Endothelial cell of umbilical vein (primary cell): ENCODE data around the gene ENTPD6. TPM values are rescaled to one million over a fixed set of nuclear protein-coding genes. Genes with fewer than 3 reads are reported as not detected.
"Not testable (repeated sequence)": the region's sequence is repeated elsewhere in the genome, so short reads cannot be mapped to it uniquely, and the experiment has no call there.

Source experiments
- BruUV-seq: library from RNA; stranded (reverse); fragments of 400-500 nt; replicated peaks from 2 replicates; lab custom pipeline; 2021; lab: Mats Ljungman, UMichigan
- CTCF ChIA-PET: fragments of 300-600, 350-600 bp; sonication (Branson Sonifier 250); formaldehyde crosslinking; loops from one replicate; lab custom pipeline; 2021; ENCODE audit warnings: antibody characterized with exemption, inconsistent platforms; lab: Charles Lee
- POLR2A ChIA-PET: fragments of 300-600, 350-600 bp; sonication (Branson Sonifier 250); formaldehyde crosslinking; loops from one replicate; lab custom pipeline; 2021; ENCODE audit warnings: antibody characterized with exemption, inconsistent platforms; lab: Charles Lee
- DNase-seq: peaks from one replicate; pipeline ENCODE4 v3.0.0-alpha.2; 2011; ENCODE audit warnings: low read depth, low spot score
- FAIRE-seq: peaks from 2 replicates; lab custom pipeline; 2011; peaks lifted over from hg19 to GRCh38; lab: Jason Lieb, UNC
- H2AFZ ChIP-seq: 2 replicates; pipeline ENCODE4 v1.6.0; 2012; ENCODE audit warnings: low read depth, low read length, control low read depth, inconsistent platforms
- H3K27ac ChIP-seq: 2 replicates; pipeline ENCODE4 v1.5.1; 2011; ENCODE audit warnings: low read depth, mild to moderate bottlenecking, control low read depth, low read length, moderate library complexity; ENCODE audit not compliant: insufficient read depth
- H3K27me3 ChIP-seq, 2 experiments: 2 replicates each; pipeline versions ENCODE4 v1.6.0 to v1.6.1; 2011; ENCODE audit warnings: low read length in 2 of 2, mixed read lengths in 1 of 2; ENCODE audit not compliant: control insufficient read depth in 2 of 2, insufficient read depth in 2 of 2
- H3K36me3 ChIP-seq, 2 experiments: 2 replicates in 1 of 2; 3 replicates in 1 of 2; pipeline ENCODE4 v1.5.1; 2011; ENCODE audit warnings: low read length in 2 of 2, mild to moderate bottlenecking in 1 of 2, moderate library complexity in 1 of 2; ENCODE audit not compliant: control insufficient read depth in 2 of 2, insufficient read depth in 2 of 2; ENCODE audit errors: extremely low read depth in 1 of 2
- H3K4me1 ChIP-seq: 3 replicates; pipeline ENCODE4 v1.5.1; 2011; ENCODE audit warnings: mild to moderate bottlenecking, low read length; ENCODE audit not compliant: control insufficient read depth, insufficient read depth; ENCODE audit errors: extremely low read depth
- H3K4me2 ChIP-seq: 2 replicates; pipeline ENCODE4 v1.6.1; 2011; ENCODE audit warnings: low read length, control low read depth, mixed read lengths; ENCODE audit not compliant: insufficient read depth
- H3K4me3 ChIP-seq, 3 experiments: fragments of 200-600 bp in 1 of 3; sonication (generic), shearing (Covaris generic) in 1 of 3; replicated peaks in 1 of 3; 2 replicates each; pipeline ENCODE4 v1.5.1; 2011 to 2016; ENCODE audit warnings: control low read depth in 3 of 3, low read length in 3 of 3, mild to moderate bottlenecking in 2 of 3, inconsistent platforms in 1 of 3, low read depth in 1 of 3, moderate library complexity in 1 of 3; ENCODE audit not compliant: insufficient read depth in 1 of 3
- H3K79me2 ChIP-seq: 2 replicates; pipeline ENCODE4 v1.6.0; 2012; ENCODE audit warnings: low read length, inconsistent platforms; ENCODE audit not compliant: control insufficient read depth, insufficient read depth
- H3K9ac ChIP-seq: replicated peaks from 2 replicates; pipeline ENCODE3; 2011; ENCODE audit warnings: low read length, control low read depth; ENCODE audit not compliant: insufficient read depth; ENCODE audit errors: extremely low read depth
- H3K9me1 ChIP-seq: replicated peaks from 3 replicates; pipeline ENCODE4 v1.6.0; 2011; ENCODE audit warnings: mild to moderate bottlenecking, low read length; ENCODE audit not compliant: control insufficient read depth, insufficient read depth; ENCODE audit errors: extremely low read depth
- H3K9me3 ChIP-seq: replicated peaks from 2 replicates; pipeline ENCODE4 v1.5.1; 2012; ENCODE audit warnings: low read length, inconsistent platforms; ENCODE audit not compliant: control insufficient read depth, insufficient read depth
- H4K20me1 ChIP-seq: replicated peaks from 2 replicates; pipeline ENCODE3; 2011; ENCODE audit warnings: mild to moderate bottlenecking, low read length; ENCODE audit not compliant: control insufficient read depth, insufficient read depth; ENCODE audit errors: extremely low read depth
- EZH2 ChIP-seq: IDR thresholded peaks from 2 replicates; pipeline ENCODE4 v1.6.1; 2012; ENCODE audit warnings: borderline replicate concordance, low read depth, mild to moderate bottlenecking, moderate library complexity, low read length, inconsistent platforms; ENCODE audit not compliant: severe bottlenecking
- GATA2 ChIP-seq: IDR thresholded peaks from 2 replicates; pipeline ENCODE4 v1.7.0; 2011; ENCODE audit warnings: low read depth, mild to moderate bottlenecking, moderate library complexity, mixed read lengths, low read length; ENCODE audit not compliant: insufficient read length, insufficient read depth
- JUN ChIP-seq: IDR thresholded peaks from 2 replicates; pipeline ENCODE4 v1.6.1; 2011; ENCODE audit warnings: borderline replicate concordance, low read depth; ENCODE audit not compliant: insufficient read length, insufficient read depth
- POLR2A ChIP-seq: IDR thresholded peaks from 2 replicates; pipeline ENCODE4 v1.6.1; 2012; ENCODE audit warnings: low read depth, mild to moderate bottlenecking, control low read depth, low read length
- POLR2AphosphoS5 ChIP-seq: IDR thresholded peaks from 2 replicates; pipeline ENCODE4 v1.6.1; 2012; ENCODE audit warnings: low read depth, mild to moderate bottlenecking, control low read depth, low read length, moderate library complexity; ENCODE audit not compliant: insufficient read depth
- dilution Hi-C: fragments of 300-500 bp; cut with MboI; formaldehyde crosslinking; loops from one replicate; pipeline ENCODE4 v1.15.0; 2019; ENCODE audit warnings: low sequenced_read_pairs; ENCODE audit not compliant: extremely low pct_ligation_motif_present
- intact Hi-C: fragments of 100-400 bp; cut with micrococcal nuclease; formaldehyde crosslinking; loops from one replicate; pipeline ENCODE4 v1.10.0; 2022
- polyA plus RNA-seq, 4 experiments: library from polyadenylated mRNA; depleted of rRNA in 3 of 4; stranded (reverse) in 3 of 4; unstranded in 1 of 4; fragments of >200 nt; gene quantifications; 2 replicates each; pipeline versions ENCODE4 v1.2.1 to v1.2.3, GENCODE V29; 2011 to 2012; ENCODE audit warnings: missing spikeins in 1 of 4
- total RNA-seq: library from RNA; stranded (reverse); gene quantifications from 2 replicates; pipeline ENCODE4 v1.2.3, GENCODE V29; 2021
- TF ChIP-seq, protein P1 (sequence below): IDR thresholded peaks from 2 replicates; pipeline ENCODE4 v1.6.1; 2011; ENCODE audit not compliant: insufficient read depth, insufficient read length
- TF ChIP-seq, protein P2 (sequence below), 2 donors: IDR thresholded peaks; 1 replicate in 1 of 2; 2 replicates in 1 of 2; pipeline ENCODE4 v1.5.1; 2011; ENCODE audit warnings: low read length in 2 of 2, mild to moderate bottlenecking in 2 of 2, moderate library complexity in 2 of 2, control low read depth in 1 of 2, inconsistent platforms in 1 of 2, low read depth in 1 of 2; ENCODE audit not compliant: insufficient read depth in 1 of 2; ENCODE audit errors: extremely low read depth in 1 of 2

ENTPD6 gene
- total and polyA plus RNA-seq, 2 donors (not counting 3 experiments of a cell fraction or from before 2014, with no cell fraction given), result 51.2 to 86.3 TPM

GRCh38 chr20:25259788-25260254 lies 64.3 kb downstream of the ENTPD6 start:
- FAIRE-seq (no peak), DNase-seq (no peak)
- H3K9me1 ChIP-seq, result no peaks in the 10 kb centered on the region
- peaks cover 2 to 13% of the 10 kb centered on the region in 2 experiments for H3K36me3 ChIP-seq
- H3K4me2 ChIP-seq, result no peak overlapping the region
- TF ChIP-seq JUN (no peak), POLR2A (no peak), GATA2 (no peak), POLR2AphosphoS5 (no peak), EZH2 (no peak)
- TF ChIP-seq, protein P1, sequence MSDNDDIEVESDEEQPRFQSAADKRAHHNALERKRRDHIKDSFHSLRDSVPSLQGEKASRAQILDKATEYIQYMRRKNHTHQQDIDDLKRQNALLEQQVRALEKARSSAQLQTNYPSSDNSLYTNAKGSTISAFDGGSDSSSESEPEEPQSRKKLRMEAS, result no peak
- TF ChIP-seq, protein P2, sequence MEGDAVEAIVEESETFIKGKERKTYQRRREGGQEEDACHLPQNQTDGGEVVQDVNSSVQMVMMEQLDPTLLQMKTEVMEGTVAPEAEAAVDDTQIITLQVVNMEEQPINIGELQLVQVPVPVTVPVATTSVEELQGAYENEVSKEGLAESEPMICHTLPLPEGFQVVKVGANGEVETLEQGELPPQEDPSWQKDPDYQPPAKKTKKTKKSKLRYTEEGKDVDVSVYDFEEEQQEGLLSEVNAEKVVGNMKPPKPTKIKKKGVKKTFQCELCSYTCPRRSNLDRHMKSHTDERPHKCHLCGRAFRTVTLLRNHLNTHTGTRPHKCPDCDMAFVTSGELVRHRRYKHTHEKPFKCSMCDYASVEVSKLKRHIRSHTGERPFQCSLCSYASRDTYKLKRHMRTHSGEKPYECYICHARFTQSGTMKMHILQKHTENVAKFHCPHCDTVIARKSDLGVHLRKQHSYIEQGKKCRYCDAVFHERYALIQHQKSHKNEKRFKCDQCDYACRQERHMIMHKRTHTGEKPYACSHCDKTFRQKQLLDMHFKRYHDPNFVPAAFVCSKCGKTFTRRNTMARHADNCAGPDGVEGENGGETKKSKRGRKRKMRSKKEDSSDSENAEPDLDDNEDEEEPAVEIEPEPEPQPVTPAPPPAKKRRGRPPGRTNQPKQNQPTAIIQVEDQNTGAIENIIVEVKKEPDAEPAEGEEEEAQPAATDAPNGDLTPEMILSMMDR (IDR thresholded peaks at IDR 0.05; ENCODE audit: extremely low read depth in 1 of 2, insufficient read depth in 1 of 2, low read depth in 1 of 2, low read length in 2 of 2), result no peak
- H3K27me3 ChIP-seq, result no peaks in the 10 kb centered on the region
- ChIA-PET CTCF (no interaction called here), POLR2A (no interaction called here)
- intact Hi-C loops, result no loop called here
- no peak overlapping the region for H3K9ac ChIP-seq
- peaks cover 27% of the 10 kb centered on the region for H3K79me2 ChIP-seq
- no peaks in the 10 kb centered on the region for H3K9me3 ChIP-seq
- no peak overlapping the region for H3K27ac ChIP-seq
- no peaks in the 10 kb centered on the region for H4K20me1 ChIP-seq
- H3K4me1 ChIP-seq, result no peaks in the 10 kb centered on the region
- dilution Hi-C loops, result no loop called here
- no TSS peak for BruUV-seq
- H3K4me3 ChIP-seq, result no peak overlapping the region
- no peak overlapping the region for H2AFZ ChIP-seq

DNA sequence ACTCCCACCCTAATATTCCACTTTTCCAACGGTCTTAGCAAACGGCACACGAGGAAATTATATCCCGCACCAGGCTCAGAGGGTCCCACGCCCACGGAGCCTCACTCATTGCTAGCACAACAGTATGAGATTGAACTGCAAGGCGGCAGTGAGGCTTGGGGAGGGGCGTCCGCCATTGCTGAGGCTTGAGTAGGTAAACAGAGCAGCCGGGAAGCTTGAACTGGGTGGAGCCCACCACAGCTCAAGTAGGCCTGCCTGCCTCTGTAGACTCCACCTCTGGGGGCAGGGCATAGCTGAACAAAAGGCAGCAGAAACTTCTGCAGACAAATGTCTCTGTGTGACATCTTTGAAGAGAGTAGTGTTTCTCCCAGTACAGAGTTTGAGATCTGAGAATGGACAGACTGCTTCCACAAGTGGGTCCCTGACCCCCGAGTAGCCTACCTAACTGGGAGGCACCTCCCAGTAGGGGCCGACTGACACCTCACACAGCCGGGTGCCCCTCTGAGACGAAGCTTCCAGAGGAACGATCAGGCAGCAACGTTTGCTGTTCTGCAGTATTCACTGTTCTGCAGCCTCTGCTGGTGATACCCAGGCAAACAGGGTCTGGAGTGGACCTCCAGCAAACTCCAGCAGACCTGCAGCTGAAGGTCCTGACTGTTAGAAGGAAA lies 65.4 kb downstream of the ENTPD6 start:
- POLR2A ChIA-PET, H3K4me2 ChIP-seq: not testable (repeated sequence)

More for the DNA sequence above, 65.4 kb downstream of the ENTPD6 start:
- H3K79me2 ChIP-seq, result peaks cover 22% of the 10 kb centered on the region
- BruUV-seq, H3K4me3 ChIP-seq, FAIRE-seq, H4K20me1 ChIP-seq, intact Hi-C loops, H3K27me3 ChIP-seq, H3K9ac ChIP-seq, dilution Hi-C loops, H2AFZ ChIP-seq, DNase-seq, H3K27ac ChIP-seq, H3K9me3 ChIP-seq, H3K4me1 ChIP-seq, H3K9me1 ChIP-seq: not testable (repeated sequence)
- H3K36me3 ChIP-seq, result peaks cover 2 to 10% of the 10 kb centered on the region in 2 experiments
- CTCF ChIA-PET, result interaction anchor here (0.6 to 2.0 kb wide), 2 partner anchors 138 to 490 kb away, joined by 3 to 4 read pairs; no protein-coding TSS in a partner anchor
